GM12878 (cell line): ENCODE data around the gene PRDM8. TPM values are rescaled to one million over a fixed set of nuclear protein-coding genes. Genes with fewer than 3 reads are reported as not detected.

Experiments used
- ATAC-seq: fragments of 200-7000 bp; cut with Tn5 transposase; 3 replicates; pipeline ENCODE4 v1.9.1; 2020; ENCODE audit warnings: mild to moderate bottlenecking, moderate library complexity
- BruUV-seq: library from RNA; stranded (reverse); fragments of 400-500 nt; replicated peaks from 2 replicates; lab custom pipeline; 2021; lab: Mats Ljungman, UMichigan
- CTCF ChIA-PET: fragments of 300-600 bp; sonication (Branson Sonifier 250); formaldehyde crosslinking; extraction: SDS; loops from one replicate; lab custom pipeline; 2021; ENCODE audit warnings: inconsistent platforms; lab: Yijun Ruan, JAX
- POLR2A ChIA-PET: fragments of 350-600 bp; formaldehyde crosslinking; extraction: SDS; loops from one replicate; lab custom pipeline; 2021; ENCODE audit warnings: inconsistent platforms; lab: Charles Lee
- RAD21 ChIA-PET: fragments of 300-600 bp; sonication (Branson Sonifier 250); formaldehyde crosslinking; loops from one replicate; lab custom pipeline; 2023; ENCODE audit warnings: antibody characterized with exemption; ENCODE audit not compliant: unreplicated experiment; lab: Charles Lee
- SMC1A ChIA-PET: fragments of 300-600 bp; sonication (Branson Sonifier 250); formaldehyde crosslinking; loops from one replicate; lab custom pipeline; 2023; ENCODE audit not compliant: unreplicated experiment, uncharacterized antibody; lab: Charles Lee
- DNase-seq: peaks from one replicate; pipeline ENCODE4 v3.0.0-alpha.2; 2011; ENCODE audit warnings: low read depth, low spot score
- FAIRE-seq: peaks from 3 replicates; lab custom pipeline; 2011; peaks lifted over from hg19 to GRCh38; lab: Jason Lieb, UNC
- H2AFZ ChIP-seq: 2 replicates; pipeline ENCODE4 v1.6.0; 2011; ENCODE audit warnings: low read depth, low read length, control low read depth; ENCODE audit not compliant: control insufficient read depth
- H3K27ac ChIP-seq: 2 replicates; pipeline ENCODE4 v1.5.1; 2011; ENCODE audit warnings: control low read depth; ENCODE audit not compliant: control insufficient read depth, insufficient read depth
- H3K27me3 ChIP-seq, 2 experiments: replicated peaks in 1 of 2; 2 replicates each; pipeline versions ENCODE4 v1.6.0 to v1.6.1; 2011; ENCODE audit warnings: low read length in 1 of 2; ENCODE audit not compliant: control insufficient read depth in 2 of 2, insufficient read depth in 2 of 2
- H3K36me3 ChIP-seq, 2 experiments: 2 replicates each; pipeline ENCODE4 v1.5.1; 2011; ENCODE audit warnings: low read length in 1 of 2; ENCODE audit not compliant: control insufficient read depth in 2 of 2, insufficient read depth in 2 of 2
- H3K4me1 ChIP-seq: 2 replicates; pipeline ENCODE4 v1.6.1; 2011; ENCODE audit warnings: mild to moderate bottlenecking, low read length, moderate library complexity, mixed read lengths; ENCODE audit not compliant: control insufficient read depth, insufficient read depth
- H3K4me2 ChIP-seq: 2 replicates; pipeline ENCODE4 v1.6.0; 2011; ENCODE audit warnings: control low read depth; ENCODE audit not compliant: control insufficient read depth, insufficient read depth
- H3K4me3 ChIP-seq: fragments of 200-600 bp; sonication (generic); 2 replicates; pipeline ENCODE4 v1.5.1; 2016
- H3K79me2 ChIP-seq: 2 replicates; pipeline ENCODE4 v1.6.0; 2011; ENCODE audit warnings: low read length; ENCODE audit not compliant: control insufficient read depth, insufficient read depth
- H3K9ac ChIP-seq: 2 replicates; pipeline ENCODE4 v1.8.0; 2011; ENCODE audit warnings: low read length, control low read depth, mixed read lengths; ENCODE audit not compliant: control insufficient read depth, insufficient read depth
- H3K9me3 ChIP-seq: replicated peaks from 3 replicates; pipeline ENCODE4 v1.5.1; 2011; ENCODE audit warnings: mild to moderate bottlenecking, low read length; ENCODE audit not compliant: control insufficient read depth, insufficient read depth
- H4K20me1 ChIP-seq: 2 replicates; pipeline ENCODE4 v1.6.0; 2011; ENCODE audit not compliant: control insufficient read depth, insufficient read depth
- BCL11A ChIP-seq: IDR thresholded peaks from 2 replicates; pipeline ENCODE4 v1.6.1; 2011; ENCODE audit warnings: low read depth, low read length
- CHD1 ChIP-seq: IDR thresholded peaks from 2 replicates; pipeline ENCODE4 v1.6.1; 2012; ENCODE audit warnings: low read depth, low read length, improper control_type of control experiment
- ETV6 ChIP-seq, 2 experiments: fragments of 450-650 bp in 1 of 2; IDR thresholded peaks in 1 of 2; conservative IDR thresholded peaks in 1 of 2; 2 replicates each; pipeline ENCODE4 v1.6.1; 2014; ENCODE audit warnings: antibody characterized with exemption in 1 of 2, borderline replicate concordance in 1 of 2, low read depth in 1 of 2, mild to moderate bottlenecking in 1 of 2, moderate library complexity in 1 of 2
- RAD21 ChIP-seq: IDR thresholded peaks from 2 replicates; pipeline ENCODE4 v1.6.1; 2011; ENCODE audit warnings: mild to moderate bottlenecking, low read depth, low read length, moderate library complexity; ENCODE audit not compliant: insufficient read depth
- WGBS: methylation state at CpG from one replicate; pipeline ENCODE4 v1.1.6; 2016; ENCODE audit warnings: low lambda C conversion rate; ENCODE audit not compliant: insufficient replicate concordance, insufficient coverage; ENCODE audit errors: missing lambda C conversion rate; 5-methylcytosine and 5-hydroxymethylcytosine counted together
- in situ Hi-C: fragments of 300-500 bp; cut with MboI; formaldehyde crosslinking; loops from 9 replicates; pipeline ENCODE4 v1.14.3; 2018; ENCODE audit warnings: mixed read lengths
- intact Hi-C: fragments of 100-400 bp; cut with micrococcal nuclease; formaldehyde crosslinking; loops from one replicate; pipeline ENCODE4 v1.14.2; 2022; ENCODE audit not compliant: unreplicated experiment
- polyA plus RNA-seq, 11 experiments: library from polyadenylated mRNA; depleted of rRNA in 4 of 11; unstranded in 6 of 11; stranded (reverse) in 5 of 11; fragments of >200 nt; fragmentation: Nextera tagmentation in 4 of 11; fragmentation: Illumina TruSeq in 1 of 11; extraction: Ambion mirVana in 4 of 11; extraction: Trizol in 1 of 11; gene quantifications; 1 replicate in 1 of 11; 2 replicates in 10 of 11; pipeline versions ENCODE4 v1.2.1 to v1.2.3, GENCODE V29; 2011 to 2016; ENCODE audit warnings: inconsistent platforms in 2 of 11, missing spikeins in 2 of 11, low read depth in 1 of 11
- total RNA-seq, 4 experiments: library from RNA; depleted of rRNA in 3 of 4; stranded (reverse); fragments of >200 nt in 3 of 4; fragmentation: Illumina TruSeq in 1 of 4; extraction: Trizol in 1 of 4; gene quantifications; 2 replicates each; pipeline versions ENCODE4 v1.2.1 to v1.2.3, GENCODE V29; 2013 to 2021
- TF ChIP-seq, protein P1 (sequence below): IDR thresholded peaks from 2 replicates; pipeline ENCODE4 v1.6.1; 2012; ENCODE audit warnings: low read length, inconsistent platforms

PRDM8 gene
- total and polyA plus RNA-seq, 10 of the 15 experiments (the other 5 are each of a cell fraction or from before 2014, with no cell fraction given): 0.09 to 1.6 (median 0.40) TPM

GRCh38 chr4:80188801-80189458 lies 8.4 kb upstream of the PRDM8 start:
- Histone ChIP-seq H3K9ac (no peak overlapping the region), H3K36me3 (no peaks in the 10 kb centered on the region), H3K4me1 (peaks cover 8% of the 10 kb centered on the region), H3K27me3 (peaks cover 8 to 10% of the 10 kb centered on the region in 2 experiments), H3K9me3 (no peaks in the 10 kb centered on the region), H3K27ac (no peak overlapping the region), H4K20me1 (no peaks in the 10 kb centered on the region), H2AFZ (no peak overlapping the region), H3K4me2 (no peak overlapping the region), H3K4me3 (no peak overlapping the region), H3K79me2 (no peaks in the 10 kb centered on the region)
- in situ Hi-C loops: no loop called here
- ATAC-seq: no peak
- ChIA-PET SMC1A (interaction anchor here (5.4 kb wide), 1 partner anchor 23 kb away, joined by 16 read pairs; no protein-coding TSS in a partner anchor), CTCF (interaction anchor here (1.4 kb wide), 1 partner anchor 12 kb away, joined by 3 read pairs; no protein-coding TSS in a partner anchor), RAD21 (no interaction called here), POLR2A (interaction anchor here (0.7 kb wide), 1 partner anchor 36 kb away, joined by 8 read pairs; no protein-coding TSS in a partner anchor)
- no peak for FAIRE-seq
- WGBS: 79% methylated on average over 40 of the region's 43 CpGs
- BruUV-seq: no TSS peak
- no peak for DNase-seq
- TF ChIP-seq CHD1 (no peak), RAD21 (no peak), BCL11A (no peak), ETV6 (conservative IDR thresholded peaks at IDR 0.05 in 1 of 2, IDR thresholded peaks at IDR 0.05 in 1 of 2; ENCODE audit: borderline replicate concordance in 1 of 2, low read depth in 1 of 2) (no peak)
- TF ChIP-seq, protein P1, sequence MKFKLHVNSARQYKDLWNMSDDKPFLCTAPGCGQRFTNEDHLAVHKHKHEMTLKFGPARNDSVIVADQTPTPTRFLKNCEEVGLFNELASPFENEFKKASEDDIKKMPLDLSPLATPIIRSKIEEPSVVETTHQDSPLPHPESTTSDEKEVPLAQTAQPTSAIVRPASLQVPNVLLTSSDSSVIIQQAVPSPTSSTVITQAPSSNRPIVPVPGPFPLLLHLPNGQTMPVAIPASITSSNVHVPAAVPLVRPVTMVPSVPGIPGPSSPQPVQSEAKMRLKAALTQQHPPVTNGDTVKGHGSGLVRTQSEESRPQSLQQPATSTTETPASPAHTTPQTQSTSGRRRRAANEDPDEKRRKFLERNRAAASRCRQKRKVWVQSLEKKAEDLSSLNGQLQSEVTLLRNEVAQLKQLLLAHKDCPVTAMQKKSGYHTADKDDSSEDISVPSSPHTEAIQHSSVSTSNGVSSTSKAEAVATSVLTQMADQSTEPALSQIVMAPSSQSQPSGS: no peak
- intact Hi-C loops: no loop called here
